Mesothelial cell of epicardium (in vitro differentiated cells): Measurements from ENCODE around the gene TMEM82. TPM values are rescaled to one million over a fixed set of nuclear protein-coding genes. Genes with fewer than 3 reads are reported as not detected.

Experiments used
- DNase-seq, 2 experiments: peaks; one replicate each; pipeline ENCODE4 v3.0.0; 2021; ENCODE audit warnings: low spot score in 2 of 2; ENCODE audit not compliant: unreplicated experiment in 2 of 2
- H3K27ac Mint-ChIP-seq: 2 replicates; pipeline ENCODE4 v1.8.0; 2021; ENCODE audit warnings: mixed read lengths
- H3K27me3 Mint-ChIP-seq: 2 replicates; pipeline ENCODE4 v1.8.0; 2021; ENCODE audit warnings: low read depth, mixed read lengths
- H3K36me3 Mint-ChIP-seq: 2 replicates; pipeline ENCODE4 v1.8.0; 2021; ENCODE audit warnings: mixed read lengths
- H3K4me1 Mint-ChIP-seq: 2 replicates; pipeline ENCODE4 v1.8.0; 2021; ENCODE audit warnings: mixed read lengths
- H3K4me3 Mint-ChIP-seq: 2 replicates; pipeline ENCODE4 v1.8.0; 2021; ENCODE audit warnings: mild to moderate bottlenecking, moderate library complexity, mixed read lengths
- H3K9me3 Mint-ChIP-seq: 2 replicates; pipeline ENCODE4 v1.8.0; 2021; ENCODE audit warnings: mixed read lengths
- CTCF ChIP-seq: fragments of 200-600 bp; sonication (generic); IDR thresholded peaks from one replicate; pipeline ENCODE4 v1.5.0; 2021; ENCODE audit warnings: antibody characterized with exemption; ENCODE audit not compliant: unreplicated experiment
- total RNA-seq: library from RNA; stranded (reverse); gene quantifications from 3 replicates; pipeline ENCODE4 v1.2.1, GENCODE V29; 2021

Gene TMEM82
- total RNA-seq, 1 donor from 2014 or later, result not detected

GRCh38 chr1:15740924-15741850 is 1.1 kb upstream of the TMEM82 start:
- DNase-seq, result peak; percentile 71 to 80
- TF ChIP-seq CTCF, result peak; percentile 78
- H3K27ac Mint-ChIP-seq, result no peak overlapping the region
- no peaks in the 10 kb centered on the region for H3K27me3 Mint-ChIP-seq
- no peaks in the 10 kb centered on the region for H3K9me3 Mint-ChIP-seq
- H3K4me3 Mint-ChIP-seq, result no peak overlapping the region
- H3K36me3 Mint-ChIP-seq, result no peaks in the 10 kb centered on the region
- H3K4me1 Mint-ChIP-seq, result peaks cover 5% of the 10 kb centered on the region

GRCh38 chr1:15744122-15744679 is 1.9 kb downstream of the TMEM82 start:
- no peak for DNase-seq
- H3K9me3 Mint-ChIP-seq, result no peaks in the 10 kb centered on the region
- no peaks in the 10 kb centered on the region for H3K36me3 Mint-ChIP-seq
- H3K27ac Mint-ChIP-seq, result no peak overlapping the region
- no peak for TF ChIP-seq CTCF
- no peaks in the 10 kb centered on the region for H3K27me3 Mint-ChIP-seq
- H3K4me3 Mint-ChIP-seq, result no peak overlapping the region
- peaks cover 12% of the 10 kb centered on the region for H3K4me1 Mint-ChIP-seq

GRCh38 chr1:15747378-15747777 is 5.1 kb downstream of the TMEM82 start:
- Mint-ChIP-seq H3K4me3 (no peak overlapping the region), H3K36me3 (no peaks in the 10 kb centered on the region), H3K4me1 (peaks cover 11% of the 10 kb centered on the region), H3K9me3 (no peaks in the 10 kb centered on the region), H3K27ac (no peak overlapping the region), H3K27me3 (no peaks in the 10 kb centered on the region)
- DNase-seq, result no peak
- TF ChIP-seq CTCF, result no peak

GRCh38 chr1:15748264-15748663 is 6.0 kb downstream of the TMEM82 start:
- H3K9me3 Mint-ChIP-seq, result no peaks in the 10 kb centered on the region
- TF ChIP-seq CTCF, result no peak
- H3K4me3 Mint-ChIP-seq, result no peak overlapping the region
- H3K27ac Mint-ChIP-seq, result no peak overlapping the region
- no peaks in the 10 kb centered on the region for H3K36me3 Mint-ChIP-seq
- no peaks in the 10 kb centered on the region for H3K27me3 Mint-ChIP-seq
- peaks cover 11% of the 10 kb centered on the region for H3K4me1 Mint-ChIP-seq
- no peak for DNase-seq

GRCh38 chr1:15748690-15749398 is 6.5 kb downstream of the TMEM82 start:
- no peak for TF ChIP-seq CTCF
- H3K9me3 Mint-ChIP-seq, result no peaks in the 10 kb centered on the region
- no peaks in the 10 kb centered on the region for H3K36me3 Mint-ChIP-seq
- DNase-seq, result no peak
- no peaks in the 10 kb centered on the region for H3K27me3 Mint-ChIP-seq
- no peak overlapping the region for H3K27ac Mint-ChIP-seq
- H3K4me1 Mint-ChIP-seq, result peaks cover 11% of the 10 kb centered on the region
- H3K4me3 Mint-ChIP-seq, result no peak overlapping the region
